GM13977 (cell line): Measurements from ENCODE around the gene DPYSL4.

Experiments used
- DNase-seq: peaks from one replicate; pipeline ENCODE4 v3.0.0; 2012; ENCODE audit warnings: low spot score
- in situ Hi-C: fragments of 300-500 bp; cut with MboI; formaldehyde crosslinking; loops from one replicate; pipeline ENCODE4 v1.12.0; 2022; ENCODE audit warnings: low sequenced_read_pairs, low pct_unique_long_range_greater_than_20kb, mixed read lengths, inconsistent platforms; ENCODE audit not compliant: unreplicated experiment
- TF ChIP-seq, protein P1 (sequence below): IDR thresholded peaks from 2 replicates; pipeline ENCODE4 v1.5.1; 2012; ENCODE audit warnings: mild to moderate bottlenecking, control low read depth; ENCODE audit not compliant: insufficient read depth; ENCODE audit errors: extremely low read depth, missing control alignments

DPYSL4 gene

DNA sequence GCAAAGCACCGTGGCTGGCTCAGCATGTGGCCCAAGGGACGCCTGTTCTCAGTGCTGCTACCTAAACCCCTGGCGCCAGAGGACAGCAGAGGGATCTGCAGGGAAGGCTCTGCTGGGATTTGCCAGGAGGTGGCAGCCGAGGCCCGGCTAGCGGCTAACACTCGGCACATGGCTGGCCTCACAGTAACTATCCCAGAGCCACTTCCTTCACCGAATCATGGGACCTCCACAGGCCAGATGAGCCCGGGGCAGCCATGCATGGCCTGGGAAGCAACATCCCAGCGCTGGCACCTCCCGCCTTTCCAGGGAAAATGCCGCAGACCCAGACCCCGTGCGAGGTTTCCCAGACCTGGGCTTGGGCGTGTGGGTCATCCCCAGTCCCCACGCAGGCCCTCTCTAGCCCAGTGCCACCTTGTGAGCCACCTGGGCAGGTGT, 36.4 kb downstream of the DPYSL4 start:
- peak; percentile 88 for DNase-seq
- in situ Hi-C loops, result loop anchor here (10.0 to 25.0 kb wide), 2 partner anchors 122 to 414 kb away; no protein-coding TSS in a partner anchor
- TF ChIP-seq, protein P1, sequence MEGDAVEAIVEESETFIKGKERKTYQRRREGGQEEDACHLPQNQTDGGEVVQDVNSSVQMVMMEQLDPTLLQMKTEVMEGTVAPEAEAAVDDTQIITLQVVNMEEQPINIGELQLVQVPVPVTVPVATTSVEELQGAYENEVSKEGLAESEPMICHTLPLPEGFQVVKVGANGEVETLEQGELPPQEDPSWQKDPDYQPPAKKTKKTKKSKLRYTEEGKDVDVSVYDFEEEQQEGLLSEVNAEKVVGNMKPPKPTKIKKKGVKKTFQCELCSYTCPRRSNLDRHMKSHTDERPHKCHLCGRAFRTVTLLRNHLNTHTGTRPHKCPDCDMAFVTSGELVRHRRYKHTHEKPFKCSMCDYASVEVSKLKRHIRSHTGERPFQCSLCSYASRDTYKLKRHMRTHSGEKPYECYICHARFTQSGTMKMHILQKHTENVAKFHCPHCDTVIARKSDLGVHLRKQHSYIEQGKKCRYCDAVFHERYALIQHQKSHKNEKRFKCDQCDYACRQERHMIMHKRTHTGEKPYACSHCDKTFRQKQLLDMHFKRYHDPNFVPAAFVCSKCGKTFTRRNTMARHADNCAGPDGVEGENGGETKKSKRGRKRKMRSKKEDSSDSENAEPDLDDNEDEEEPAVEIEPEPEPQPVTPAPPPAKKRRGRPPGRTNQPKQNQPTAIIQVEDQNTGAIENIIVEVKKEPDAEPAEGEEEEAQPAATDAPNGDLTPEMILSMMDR, result peak; percentile 98

DNA sequence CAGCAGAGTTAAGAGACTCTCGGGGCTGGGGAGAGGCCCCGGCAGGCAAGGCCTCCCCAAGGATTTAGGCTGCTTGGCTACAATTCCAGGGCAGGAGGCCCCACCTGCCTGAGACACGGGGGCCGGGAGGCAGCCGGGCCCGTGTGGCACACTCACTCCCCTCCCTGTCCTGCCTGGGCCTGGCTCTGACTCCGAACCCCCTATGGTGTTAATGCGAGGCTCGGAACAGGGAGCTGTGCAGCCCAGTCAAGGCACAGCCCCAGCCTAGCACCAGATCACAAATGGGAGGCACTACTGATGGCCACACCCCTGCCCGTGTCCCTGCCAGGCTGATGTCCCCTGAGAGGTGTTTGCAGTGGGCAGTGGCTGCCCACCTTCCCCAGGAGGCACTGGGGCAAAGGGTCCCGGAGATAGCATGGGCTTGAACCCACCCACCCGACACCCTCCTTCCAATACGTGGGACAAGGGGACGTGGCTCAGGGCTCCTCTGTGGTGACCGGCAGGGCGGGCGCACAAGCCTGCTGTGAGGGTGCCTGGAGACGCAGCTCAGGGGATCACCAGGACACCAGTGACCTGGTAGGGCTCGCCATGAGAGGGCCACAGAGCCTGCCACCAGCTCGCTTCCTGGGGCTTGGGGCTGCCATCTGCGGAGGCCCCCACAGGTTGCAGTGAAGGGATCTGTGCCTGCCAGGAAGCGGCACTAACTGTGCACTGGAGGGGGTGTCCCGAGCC, 37.0 kb downstream of the DPYSL4 start:
- TF ChIP-seq, protein P1, result no peak
- no peak for DNase-seq
- in situ Hi-C loops, result loop anchor here (10.0 to 25.0 kb wide), 2 partner anchors 121 to 414 kb away; no protein-coding TSS in a partner anchor

DNA sequence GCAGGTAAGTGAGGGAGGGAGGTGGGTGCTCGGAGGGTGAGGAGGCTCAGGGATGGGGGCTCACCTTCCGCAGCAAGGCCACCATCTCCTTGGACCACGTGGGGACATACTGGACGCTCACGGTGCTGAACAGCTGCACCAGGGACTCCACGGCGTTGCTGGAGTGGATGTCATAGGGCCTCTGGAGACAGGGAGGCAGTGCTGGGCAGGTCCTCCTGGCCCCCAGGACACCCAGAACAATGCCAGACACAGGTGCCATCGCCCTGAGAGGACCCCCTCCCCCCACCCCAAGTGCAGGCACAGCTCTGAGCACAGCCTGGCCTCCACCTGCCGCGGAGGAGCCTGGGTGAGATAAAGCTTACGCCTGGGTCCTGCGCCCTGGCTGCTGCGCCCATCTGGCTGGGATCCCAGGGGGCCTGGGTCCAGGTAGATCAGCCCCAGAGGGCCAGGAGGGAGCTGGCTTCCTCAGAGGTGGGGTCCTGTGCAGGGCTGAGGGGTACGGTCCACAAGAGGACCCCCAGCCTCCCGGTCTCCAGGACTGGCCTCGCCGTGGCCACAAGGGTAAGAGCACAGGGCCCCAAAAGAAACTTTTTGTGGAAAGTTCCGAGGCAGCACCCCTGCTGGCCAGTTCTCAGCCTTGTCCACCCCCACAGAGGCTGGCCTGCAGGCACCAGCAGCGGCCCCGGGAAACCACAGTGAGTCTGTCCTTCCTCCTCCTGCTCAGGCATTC, 37.8 kb downstream of the DPYSL4 start:
- in situ Hi-C loops, result loop anchor here (10.0 to 25.0 kb wide), 2 partner anchors 120 to 413 kb away; no protein-coding TSS in a partner anchor
- DNase-seq, result no peak
- TF ChIP-seq, protein P1, result no peak

DNA sequence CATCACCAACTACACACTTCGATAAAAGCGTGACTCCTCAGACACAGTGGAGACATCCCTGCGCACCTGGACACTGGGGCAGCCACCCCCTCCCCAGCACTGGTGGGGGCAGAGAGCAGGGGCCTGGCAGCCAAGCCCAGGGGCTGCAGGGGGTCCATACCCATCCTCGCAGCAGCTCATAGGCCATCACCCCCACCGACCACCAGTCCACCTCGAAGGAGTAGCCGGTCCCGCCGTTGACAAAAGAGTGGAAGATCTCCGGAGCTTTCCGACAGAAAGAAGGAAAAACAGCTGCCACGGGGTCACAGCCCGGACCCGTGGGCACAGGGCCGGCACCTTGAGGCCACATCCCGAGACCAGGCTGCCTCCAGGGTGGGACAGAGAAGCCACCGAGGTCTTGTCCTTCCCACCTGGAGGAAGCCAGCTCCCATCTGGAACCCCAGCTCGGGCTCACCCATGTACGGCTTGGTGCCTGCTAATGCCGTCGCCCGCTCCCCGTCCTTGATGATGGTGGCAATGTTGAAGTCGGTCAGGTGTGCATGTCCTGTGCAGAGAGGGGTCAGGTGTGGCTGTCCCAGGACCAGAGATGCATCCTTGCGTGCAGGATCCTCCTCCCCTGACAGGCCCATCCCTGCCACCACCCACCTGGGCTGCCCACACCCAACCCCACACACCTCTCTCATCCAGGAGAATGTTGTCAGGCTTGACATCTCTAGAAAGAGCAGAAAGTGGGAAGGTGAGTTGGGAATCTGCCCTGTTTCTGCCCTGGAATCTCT, 38.5 kb downstream of the DPYSL4 start:
- no peak for DNase-seq
- TF ChIP-seq, protein P1, result no peak
- in situ Hi-C loops, result loop anchor here (10.0 kb wide), 1 partner anchor 120 kb away; no protein-coding TSS in a partner anchor

DNA sequence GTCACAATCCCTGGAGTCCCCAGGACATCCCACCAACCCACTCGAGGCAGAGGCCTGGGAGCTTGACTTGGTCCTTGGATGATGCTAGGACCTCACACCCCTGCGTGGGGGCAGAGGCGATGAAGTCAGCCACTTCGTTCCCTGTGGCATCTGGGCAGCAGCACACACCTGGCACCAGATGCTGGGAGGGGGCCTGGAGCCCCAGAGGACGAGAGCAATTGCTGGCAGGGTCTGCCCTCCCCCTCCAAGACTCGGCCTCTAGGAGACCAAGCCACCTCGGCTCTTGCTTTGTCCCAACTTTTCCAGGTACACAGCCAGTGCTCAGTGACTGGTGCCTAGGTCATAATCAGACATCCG, 39.1 kb downstream of the DPYSL4 start:
- TF ChIP-seq, protein P1, result no peak
- in situ Hi-C loops, result loop anchor here (10.0 kb wide), 1 partner anchor 119 kb away; no protein-coding TSS in a partner anchor
- no peak for DNase-seq

DNA sequence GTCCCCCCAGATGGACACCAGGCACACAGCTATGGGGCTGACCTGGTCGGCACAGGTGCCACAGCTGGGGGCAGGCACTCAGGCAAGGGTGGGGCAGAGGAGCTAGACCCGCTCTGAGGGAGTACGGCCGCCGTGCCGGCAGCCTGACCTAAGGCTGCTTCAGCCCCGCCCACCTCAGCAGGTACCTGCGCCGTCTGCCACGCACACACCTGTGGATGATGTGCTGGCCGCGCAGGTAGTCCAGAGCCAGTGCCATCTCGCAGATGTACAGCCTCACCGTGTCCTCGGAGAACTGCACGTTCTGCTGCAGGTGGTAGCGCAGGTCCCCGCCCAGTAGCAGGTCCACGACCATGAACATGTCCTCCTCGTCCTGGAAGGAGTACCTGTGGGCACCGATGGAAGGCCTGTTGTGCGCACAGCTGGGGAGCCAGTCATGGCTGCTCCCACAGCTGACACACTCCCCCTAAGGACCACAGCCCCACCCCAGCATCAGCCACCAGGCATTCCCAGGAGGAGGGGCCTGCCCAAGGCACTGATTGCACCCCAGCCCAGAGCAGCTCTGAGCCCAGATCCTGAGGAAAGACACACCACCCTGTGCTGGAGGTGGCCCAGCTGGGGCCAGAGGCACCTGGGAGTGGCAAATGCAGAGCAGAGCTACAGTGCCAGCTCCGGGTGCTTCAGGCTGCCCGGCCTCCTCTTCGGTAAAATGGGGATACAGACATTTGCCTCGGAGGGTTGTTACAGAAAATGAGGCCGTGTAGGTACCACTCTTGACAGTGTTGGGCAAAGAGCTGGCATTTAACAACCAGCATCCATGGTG, 40.0 kb downstream of the DPYSL4 start:
- DNase-seq, result no peak
- in situ Hi-C loops, result loop anchor here (10.0 kb wide), 1 partner anchor 118 kb away; no protein-coding TSS in a partner anchor
- TF ChIP-seq, protein P1, result no peak
